Skin of body (tissue), 2 donors: Measurements from ENCODE around the gene PDE6H. TPM values are rescaled to one million over a fixed set of nuclear protein-coding genes. Genes with fewer than 3 reads are reported as not detected.

Experiments
- DNase-seq: peaks from one replicate; lab custom pipeline; 2025; lab: John Stamatoyannopoulos, UW
- total RNA-seq: library from RNA; depleted of rRNA; stranded (reverse); fragments of >200 nt; gene quantifications from one replicate; pipeline ENCODE4 v1.2.3, GENCODE V29; 2014

PDE6H gene
- total RNA-seq: 0.59 TPM

DNA sequence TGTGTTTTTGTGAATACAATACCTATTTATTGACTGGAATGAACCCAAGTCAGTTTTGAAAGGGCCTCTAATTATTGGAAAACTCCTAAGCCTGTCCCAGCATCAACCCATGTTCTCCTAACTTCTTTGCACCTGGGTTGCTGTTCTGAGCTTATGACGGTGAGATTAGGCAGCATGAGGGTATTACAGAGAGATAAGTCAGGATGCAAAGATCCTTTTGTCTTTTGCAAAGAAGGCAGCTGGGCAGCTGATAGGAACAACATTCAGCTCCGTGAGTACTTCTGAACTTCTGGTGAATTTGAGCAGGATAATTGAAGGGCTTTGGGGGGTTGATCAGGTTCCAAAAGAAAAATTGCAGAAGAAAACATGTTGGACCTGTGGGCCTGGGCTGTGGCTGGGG, at the start of gene PDE6H:
PDE6H (plus strand) TSS at position 227 of the 400 bp plus-strand sequence. CDS start 4,971 bp downstream, outside the sequence.
- no peak for DNase-seq

DNA sequence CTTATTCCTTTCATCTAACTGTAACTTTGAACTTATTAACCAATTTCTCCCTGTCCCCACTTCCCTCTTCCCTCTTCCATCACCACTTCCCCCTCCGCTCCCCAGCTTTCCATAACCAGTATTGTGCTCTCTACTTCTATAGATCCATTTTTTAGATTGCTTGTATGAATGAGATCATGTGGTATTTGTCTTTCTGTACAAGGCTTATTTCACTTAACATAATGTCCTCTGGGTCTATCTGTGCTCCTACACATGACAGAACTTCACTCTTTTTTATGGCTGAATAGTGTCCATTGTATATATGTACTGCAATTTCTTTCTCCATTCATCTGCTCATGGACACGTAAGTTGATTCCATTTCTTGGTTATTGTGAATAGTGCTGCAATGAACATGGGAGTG, 48.9 kb upstream of the PDE6H start:
- DNase-seq: no peak

DNA sequence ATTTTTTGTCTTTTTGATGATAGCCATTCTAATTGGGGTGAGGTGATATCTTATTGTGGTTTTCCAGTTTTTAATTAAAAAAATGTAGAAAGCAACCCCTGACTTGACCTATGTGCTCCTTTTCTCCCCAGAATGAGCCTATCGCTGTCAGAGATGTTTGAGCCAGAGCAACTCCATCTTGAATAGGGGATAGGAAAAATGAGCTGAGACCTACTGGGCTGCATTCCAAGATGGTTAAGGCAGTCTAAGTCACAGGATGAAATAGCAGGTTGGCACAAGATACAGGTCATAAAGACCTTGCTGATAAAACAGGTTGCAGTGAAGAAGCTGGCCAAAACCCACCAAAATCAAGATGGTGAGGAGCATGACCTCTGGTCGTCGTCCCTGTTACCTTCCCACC, 48.3 kb upstream of the PDE6H start:
- no peak for DNase-seq

DNA sequence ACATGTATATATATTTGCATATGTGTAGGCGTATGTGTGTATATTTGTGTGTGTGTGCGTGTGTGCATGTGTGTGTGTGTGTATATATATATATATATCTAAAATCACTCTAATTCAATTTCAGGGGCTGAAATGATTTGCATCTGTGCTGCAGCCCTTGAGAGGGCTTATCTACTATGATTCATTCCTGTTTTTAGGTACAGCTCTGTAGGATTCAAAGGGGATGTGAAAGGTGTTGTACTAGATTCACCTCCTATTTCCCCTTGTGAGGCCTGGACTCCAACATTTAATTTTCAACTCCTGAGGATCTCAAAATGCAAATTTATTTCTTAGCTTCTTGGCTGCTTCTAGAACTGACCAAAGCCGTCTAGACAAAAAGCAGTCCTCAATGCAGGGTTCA, 45.6 kb upstream of the PDE6H start:
- no peak for DNase-seq

DNA sequence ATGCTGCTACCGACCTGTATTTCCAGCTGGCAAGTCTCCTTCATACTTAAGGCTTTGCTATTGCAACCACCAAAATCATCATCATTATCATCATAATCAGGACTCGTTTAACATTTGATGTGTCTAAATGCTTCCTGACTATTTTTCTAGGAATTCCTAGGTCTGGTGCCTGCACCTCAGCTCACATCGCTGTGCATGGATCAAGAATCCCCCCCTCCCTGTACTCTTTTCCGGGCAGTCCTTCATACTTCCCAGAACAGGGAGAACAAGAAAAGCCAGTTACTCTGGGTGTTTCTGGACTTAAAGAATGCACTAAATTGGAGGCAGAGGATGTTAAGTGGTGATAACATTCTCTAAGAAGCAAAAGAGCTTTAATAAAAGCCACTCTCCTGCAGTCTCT, 43.9 kb upstream of the PDE6H start:
- DNase-seq: peak; percentile 58

DNA sequence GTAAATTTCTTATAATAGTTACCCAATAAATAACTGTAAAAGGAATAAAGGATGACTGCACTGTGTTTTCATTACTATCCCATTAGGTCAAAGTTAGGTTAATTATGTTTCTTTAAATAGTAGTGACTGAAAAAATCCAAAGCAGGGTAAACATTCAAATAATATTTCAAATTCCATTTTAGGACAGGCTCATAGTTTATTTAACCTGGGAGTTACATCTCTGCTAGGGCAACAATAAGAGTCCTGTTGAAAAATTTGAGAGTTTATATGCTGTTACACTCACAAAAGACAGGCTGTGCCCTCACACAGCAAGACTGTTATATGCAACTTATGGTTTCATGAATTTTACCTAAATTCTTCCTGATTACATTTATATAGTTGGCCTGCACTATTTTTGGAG, 42.5 kb upstream of the PDE6H start:
- DNase-seq: no peak

DNA sequence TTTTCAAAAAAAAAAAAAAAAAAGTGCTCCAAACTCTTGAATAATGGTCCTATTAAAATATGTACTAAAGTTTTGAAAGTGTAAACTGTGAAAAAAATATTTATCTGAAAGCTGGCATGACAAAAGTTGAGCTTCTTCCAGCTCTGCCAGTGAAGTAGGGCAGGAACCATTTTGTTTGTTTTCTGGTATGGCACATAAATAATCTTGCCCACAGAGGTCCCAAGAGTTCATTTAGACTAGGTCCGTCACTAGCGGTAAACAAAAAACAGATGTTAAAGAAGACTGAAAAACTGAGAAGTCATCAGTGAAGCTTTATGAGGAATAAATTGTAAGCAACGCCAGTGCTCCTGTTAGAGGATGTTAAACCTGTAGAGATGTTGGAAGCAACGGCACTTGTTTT, 41.5 kb upstream of the PDE6H start:
- no peak for DNase-seq

DNA sequence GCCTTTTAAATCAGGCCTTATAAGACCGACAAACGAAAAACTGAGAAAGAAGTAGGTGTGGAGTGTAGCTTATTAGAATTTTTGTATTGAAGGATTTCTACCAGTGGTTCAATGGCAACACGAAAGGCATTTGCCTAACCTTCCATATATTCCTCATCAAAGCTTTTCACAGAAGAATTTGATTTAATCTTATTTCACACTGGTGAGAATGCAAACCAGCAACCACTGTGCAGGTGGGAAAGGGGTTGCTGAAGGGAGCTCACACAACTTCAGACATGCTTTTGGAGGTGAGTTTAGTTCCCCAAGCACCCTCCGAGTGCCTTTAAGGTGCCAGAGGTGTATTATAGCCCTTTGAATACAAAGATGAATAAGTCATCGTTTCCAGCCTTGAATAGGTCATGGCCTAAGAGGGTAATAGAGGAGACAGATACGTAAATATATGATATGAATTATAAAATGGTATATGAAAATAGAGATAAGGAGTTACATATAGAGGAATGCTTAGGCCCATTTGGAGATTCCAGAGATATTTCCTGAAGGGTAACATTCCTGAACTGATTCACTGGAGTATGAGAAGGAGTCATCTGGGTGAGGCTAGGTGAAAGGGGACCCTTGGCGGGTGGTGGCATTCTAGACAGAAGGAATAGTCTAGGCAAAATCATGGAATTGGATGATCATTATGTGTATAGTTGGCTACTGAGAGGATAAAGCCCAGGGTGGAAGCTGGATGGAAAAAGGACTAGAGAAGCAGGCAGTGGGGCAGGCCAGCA, 40.9 kb upstream of the PDE6H start:
- DNase-seq: no peak

DNA sequence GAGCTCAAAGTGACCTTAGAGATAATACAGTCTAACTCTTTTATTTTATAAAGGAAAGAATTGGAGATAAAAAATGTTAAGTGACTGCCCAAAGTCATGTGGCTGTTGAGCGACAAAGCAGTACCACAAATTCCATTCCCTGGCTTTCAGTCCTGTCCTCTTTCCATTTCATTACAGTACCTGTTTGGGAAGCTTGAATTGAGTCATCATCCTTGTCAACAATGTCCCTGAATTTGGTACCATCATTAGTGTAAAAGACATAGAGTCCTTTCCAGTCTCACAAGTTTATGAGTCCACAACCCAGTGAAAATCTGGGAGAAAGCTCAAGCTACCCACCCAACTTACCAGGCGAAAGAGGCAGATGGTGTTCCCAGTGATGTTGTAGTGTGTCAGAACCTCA, 38.3 kb upstream of the PDE6H start:
- DNase-seq: no peak

DNA sequence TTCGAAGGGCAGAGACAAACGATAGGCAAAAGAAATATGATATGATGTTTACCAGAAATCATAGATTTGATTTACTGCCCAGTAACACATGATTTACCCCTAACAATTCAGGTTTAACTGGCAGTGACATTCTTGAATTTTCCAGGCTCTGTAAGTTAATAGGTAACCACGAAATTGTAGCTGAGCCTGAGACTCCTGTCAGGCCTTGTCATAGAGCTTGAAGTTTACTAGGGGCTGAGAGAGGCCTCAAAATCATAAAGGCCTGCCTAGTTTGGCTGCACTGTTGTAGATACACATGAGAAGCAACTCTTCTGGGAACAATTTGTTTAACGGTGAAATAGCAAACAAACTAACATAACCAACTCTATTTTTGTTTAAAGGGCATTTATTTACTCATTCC, 37.8 kb upstream of the PDE6H start:
- no peak for DNase-seq

DNA sequence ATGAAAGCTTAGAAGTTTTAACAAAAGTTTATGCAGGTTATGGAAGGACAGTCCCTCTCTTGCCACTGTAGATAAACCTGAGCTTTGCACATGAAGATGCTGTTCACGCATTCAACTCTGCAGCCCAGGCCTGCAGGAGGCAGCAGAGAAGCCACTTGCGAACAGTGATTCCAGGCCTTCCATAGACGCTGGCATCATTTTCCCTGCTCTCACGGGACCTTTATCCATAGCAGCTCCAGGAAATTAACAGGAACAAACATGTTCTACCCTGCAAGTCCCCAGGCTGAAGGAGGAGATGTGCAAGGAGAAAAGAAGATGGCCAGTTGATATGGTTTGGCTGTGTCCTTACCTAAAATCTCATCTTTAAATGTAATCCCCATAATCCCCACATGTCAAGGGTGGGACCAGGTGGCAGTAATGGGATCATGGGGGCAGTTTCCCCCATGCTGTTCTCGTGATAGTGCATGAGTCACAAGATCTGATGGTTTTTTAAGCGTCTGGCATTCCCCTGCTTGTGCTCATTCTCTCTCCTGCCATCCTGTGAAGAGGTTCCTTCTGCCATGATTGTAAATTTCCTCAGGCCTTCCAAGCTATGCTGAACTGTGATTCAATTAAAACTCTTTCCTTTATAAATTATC, 36.5 kb upstream of the PDE6H start:
- DNase-seq: no peak

DNA sequence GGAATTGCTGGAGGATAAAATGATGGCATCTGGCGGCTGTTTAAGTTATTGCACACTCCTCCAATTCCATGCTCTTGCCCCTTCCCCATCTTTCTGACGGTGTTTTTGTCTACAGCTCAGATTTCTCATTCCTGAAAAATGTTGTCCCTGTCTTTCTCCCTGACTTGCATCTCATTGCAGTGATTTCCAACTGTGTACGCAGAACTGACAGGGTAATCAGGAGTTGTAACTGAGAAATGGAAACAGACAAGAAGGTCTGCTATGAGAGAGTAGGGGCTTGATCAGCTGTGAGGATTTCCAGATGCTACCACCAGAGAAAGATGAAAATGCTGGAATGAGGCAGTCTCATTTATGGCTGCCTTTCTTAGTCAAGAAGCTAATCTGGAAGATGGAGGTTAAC, 35.8 kb upstream of the PDE6H start:
- no peak for DNase-seq

DNA sequence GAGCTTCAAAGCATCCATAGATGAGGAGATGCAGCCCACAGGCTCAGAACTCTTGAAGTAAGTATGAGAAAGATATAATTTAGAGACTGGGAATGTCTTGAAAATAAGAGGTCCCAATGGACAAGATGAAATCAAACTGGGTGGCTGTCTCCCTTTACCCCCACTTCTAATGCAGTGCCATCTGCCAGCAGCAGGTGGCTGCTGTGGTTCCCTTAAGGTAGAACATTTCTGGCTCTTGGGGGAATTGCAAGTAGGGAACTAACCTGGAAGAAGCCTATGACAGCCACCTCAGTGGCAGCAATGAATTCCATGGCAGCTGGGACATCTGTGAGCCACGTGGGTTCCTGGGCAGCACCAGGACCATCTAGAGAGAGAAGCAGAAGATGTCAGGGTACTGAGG, 35.2 kb upstream of the PDE6H start:
- no peak for DNase-seq

DNA sequence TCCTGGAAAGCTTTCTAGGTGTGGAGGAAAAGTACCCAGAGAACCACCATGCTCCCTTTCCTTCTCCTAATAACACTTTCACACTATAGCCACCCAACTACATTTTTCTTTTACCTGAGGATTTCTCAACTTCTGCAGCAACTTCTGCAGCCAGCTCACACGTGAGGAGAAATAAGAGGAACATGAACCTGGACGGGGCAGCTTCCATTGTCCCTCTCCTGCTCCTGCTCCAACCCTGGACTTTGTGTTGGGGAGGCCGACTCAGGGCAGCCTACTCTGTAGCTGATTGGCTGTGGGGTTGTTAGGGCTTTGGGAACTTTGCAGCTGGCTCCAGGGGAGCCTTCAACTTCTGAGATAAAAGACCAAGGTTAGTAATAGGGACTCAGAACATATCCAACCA, 34.5 kb upstream of the PDE6H start, which contains the start of gene ERP27:
ERP27 (minus strand) TSS at position 237 of the 400 bp plus-strand sequence; CDS start at position 208, 29 bp downstream.
- DNase-seq: no peak

DNA sequence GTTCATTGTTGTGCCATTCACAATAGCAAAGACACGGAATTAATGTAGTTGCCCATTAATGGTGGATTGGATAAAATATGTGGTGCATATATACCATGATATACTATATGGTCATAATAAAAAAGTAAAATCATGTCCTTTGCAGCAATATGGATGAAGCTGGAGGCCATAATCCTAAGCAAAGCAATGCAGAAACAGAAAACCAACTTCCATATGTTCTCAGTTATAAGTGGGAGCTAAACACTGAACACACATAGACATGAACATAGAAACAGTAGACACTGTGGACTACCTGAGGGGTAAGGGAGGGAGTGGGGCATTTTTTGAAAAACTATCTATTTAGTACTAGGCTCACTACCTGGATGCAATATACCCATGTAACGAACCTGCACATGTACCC, 31.5 kb upstream of the PDE6H start:
- DNase-seq: no peak

DNA sequence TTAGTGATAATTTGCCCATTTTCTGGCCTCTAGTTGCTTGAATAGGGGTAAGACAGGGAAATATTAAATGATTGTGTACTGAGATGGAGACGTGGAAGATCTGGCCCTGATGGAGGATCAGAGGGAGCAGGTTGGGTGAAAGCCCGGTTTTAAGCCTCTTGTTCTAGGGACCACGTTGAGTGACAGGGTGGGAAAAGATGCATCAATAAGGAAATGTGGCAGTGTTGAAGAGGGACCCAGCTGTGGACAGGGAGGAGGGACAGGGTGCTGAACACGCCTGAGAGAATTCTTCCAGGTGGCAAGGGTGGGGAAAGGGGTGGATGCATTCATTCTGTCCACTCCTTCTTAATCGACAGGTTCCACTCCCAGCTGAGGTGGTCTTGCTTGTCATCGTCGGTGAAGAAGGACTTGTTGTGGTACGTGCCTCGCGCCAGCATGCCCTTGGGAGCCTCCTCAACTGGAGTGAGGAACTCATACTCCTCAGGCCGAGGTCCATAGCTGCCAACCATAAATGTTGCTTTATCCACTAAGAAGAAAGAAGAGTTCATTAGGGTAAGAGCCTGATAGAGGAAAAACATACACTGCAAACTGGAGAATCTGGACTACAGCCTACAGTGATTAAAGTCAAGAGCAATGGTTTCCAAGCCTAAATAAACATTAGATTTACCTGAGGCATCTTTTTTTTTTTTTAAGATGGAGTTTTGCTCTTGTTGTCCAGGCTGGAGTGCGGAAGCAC, 30.5 kb upstream of the PDE6H start:
- no peak for DNase-seq

DNA sequence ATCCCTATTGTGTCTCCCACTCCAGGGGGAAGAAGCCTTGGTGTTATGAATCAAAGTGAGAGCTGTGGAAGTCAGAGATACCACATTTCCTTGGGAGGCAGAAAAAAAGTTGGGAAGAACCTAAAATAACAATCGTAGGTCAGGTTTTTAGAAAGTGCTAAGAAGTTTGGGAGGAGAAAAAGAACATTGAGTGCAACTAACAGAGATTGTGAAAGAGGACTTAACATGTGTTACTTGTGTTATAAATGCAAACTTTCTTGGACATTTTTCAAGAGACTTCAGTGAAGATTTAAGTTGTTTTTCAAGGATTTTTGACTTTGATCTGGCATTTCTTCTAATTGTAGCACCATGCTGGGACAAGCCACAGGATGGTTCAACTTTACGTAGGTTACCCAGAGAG, 26.7 kb upstream of the PDE6H start:
- DNase-seq: no peak

DNA sequence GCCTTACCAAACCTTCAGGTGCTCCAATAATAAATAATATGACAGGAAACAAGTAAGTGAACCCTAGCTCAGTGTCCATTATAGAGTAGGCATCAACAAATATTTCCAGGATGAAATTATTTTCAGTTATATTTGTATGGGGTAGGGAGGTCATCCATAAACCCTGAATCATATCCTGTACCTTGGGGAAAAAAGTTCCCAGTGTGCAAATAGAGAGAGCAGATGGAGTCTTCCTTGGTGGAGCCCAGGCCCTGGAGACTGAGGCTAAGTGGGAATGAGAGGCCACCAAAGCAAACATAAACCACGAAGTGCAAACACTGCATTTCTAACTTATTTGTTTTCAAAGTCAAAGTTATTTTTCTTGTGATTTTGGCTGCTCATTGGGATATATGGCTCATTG, 26.0 kb upstream of the PDE6H start:
- no peak for DNase-seq

DNA sequence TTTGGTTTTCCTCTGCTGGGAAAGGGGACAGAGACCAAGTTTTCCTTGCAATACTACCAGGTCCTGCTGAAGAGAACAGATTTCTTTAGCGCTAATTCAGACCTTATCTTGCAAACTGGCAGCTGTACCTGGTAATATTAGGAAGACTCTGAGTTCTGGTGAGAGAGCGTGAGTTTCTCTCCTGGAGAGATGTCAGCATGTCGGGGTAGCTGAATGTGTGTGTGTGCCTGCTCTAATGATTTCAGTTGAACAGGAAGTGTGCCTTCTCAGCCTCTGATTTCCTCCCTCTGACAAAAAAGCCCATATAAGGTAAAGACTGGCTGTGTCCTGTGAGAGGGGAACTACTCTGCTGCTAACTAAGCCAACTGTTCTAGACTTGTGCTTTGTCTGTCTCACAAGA, 24.2 kb upstream of the PDE6H start:
- DNase-seq: peak; percentile 55

DNA sequence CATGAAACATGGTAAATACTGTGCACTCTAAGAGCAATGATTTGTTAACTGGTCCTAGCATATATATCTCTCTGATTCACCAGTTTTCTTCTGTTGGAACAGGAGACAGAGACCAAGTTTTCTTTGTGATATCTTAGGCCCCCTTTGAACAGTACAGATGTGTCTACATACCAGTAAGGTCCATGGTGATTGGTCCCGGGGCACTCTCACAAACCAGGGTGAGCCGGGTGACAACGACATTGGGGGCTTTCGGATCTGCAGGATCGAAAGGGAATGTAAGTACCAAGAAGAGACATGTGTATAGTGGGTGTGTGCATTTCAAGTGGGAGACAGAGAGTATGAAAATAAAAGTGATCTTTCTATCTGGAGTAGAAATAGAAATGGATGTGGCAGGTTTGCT, 23.2 kb upstream of the PDE6H start:
- DNase-seq: no peak

DNA sequence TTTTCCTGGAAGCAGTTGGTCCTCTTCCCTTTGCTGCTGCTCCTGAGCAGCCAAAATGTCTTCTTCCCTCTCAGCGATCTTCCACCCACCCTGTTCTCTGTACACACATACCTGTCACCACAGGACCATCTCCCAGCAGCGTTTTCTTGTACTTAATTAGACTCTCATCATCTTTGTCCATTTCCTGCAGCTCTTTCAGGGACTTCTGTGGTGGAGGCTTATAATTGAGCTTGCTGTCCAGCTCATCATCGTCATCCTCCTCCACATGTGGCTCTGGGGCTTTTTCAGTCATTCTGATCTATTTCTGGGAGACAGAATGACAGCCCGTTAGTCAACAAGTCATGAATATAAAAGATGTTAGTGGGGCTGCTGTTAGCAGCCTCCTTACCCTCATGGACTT, 22.4 kb upstream of the PDE6H start:
- no peak for DNase-seq

DNA sequence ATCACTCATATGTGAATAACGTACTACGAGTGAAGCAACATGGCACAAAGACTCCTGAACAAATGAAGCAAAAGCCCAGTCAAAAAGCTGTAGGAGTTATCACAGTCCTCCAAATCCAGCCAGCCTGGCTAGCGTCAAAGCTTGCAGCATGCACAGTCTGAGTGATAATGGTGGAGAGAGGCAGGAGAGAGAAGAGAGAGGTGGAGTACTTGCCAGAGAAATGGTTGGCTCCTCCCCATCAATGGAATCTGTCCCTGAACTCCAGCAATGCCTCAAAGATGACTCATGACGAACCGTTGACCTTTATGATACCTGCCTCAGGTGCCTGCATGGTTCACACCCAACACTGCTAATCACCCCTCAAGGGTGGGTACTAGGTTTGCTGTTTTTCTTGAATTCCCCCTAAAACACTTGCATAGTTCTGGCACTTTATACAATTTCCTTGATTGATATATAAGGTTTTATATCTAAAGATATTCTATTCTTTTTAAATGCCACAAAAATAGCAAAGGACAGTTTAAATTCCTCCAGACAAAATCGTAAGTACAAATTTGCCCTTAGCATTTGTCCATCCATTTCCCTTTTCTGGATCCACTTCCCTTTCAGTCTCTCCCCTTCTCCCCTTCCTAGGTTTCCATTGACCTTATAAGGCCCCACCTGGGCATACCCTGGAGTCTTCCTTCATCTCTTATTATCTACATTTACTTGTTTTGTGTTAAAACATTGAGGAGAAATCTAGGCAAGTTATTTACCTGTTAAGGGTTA, 21.7 kb upstream of the PDE6H start:
- no peak for DNase-seq
